K562 (cell line): ENCODE measurements around the gene NABP1. TPM values are rescaled to one million over a fixed set of nuclear protein-coding genes. Genes with fewer than 3 reads are reported as not detected.

Experiments used
- CEBPG ChIP-seq, 3 experiments: fragments of 200-800 bp in 1 of 3; sonication (Bioruptor generic) in 1 of 3; sonication (generic) in 1 of 3; formaldehyde crosslinking in 1 of 3; IDR thresholded peaks in 2 of 3; conservative IDR thresholded peaks in 1 of 3; 2 replicates each; pipeline versions ENCODE4 v1.6.1 to v1.8.0; 2016 to 2022; ENCODE audit warnings: missing compliant biosample characterization in 2 of 3, missing genetic modification characterization in 2 of 3, mild to moderate bottlenecking in 1 of 3, missing genetic modification reagents in 1 of 3
- HMBOX1 ChIP-seq: sonication (generic); IDR thresholded peaks from 2 replicates; pipeline ENCODE4 v1.6.1; 2016
- KDM5B ChIP-seq: fragments of 200-600 bp; sonication (generic); IDR thresholded peaks from 2 replicates; pipeline ENCODE4 v1.6.1; 2012; ENCODE audit warnings: low read depth, mild to moderate bottlenecking, moderate library complexity, low read length, control low read depth, inconsistent platforms; ENCODE audit not compliant: insufficient replicate concordance
- LCOR ChIP-seq: sonication (generic); formaldehyde crosslinking; IDR thresholded peaks from 2 replicates; pipeline ENCODE4 v1.8.0; 2022; ENCODE audit warnings: mild to moderate bottlenecking, missing genetic modification reagents
- MTA2 ChIP-seq: fragments of 450-650 bp; IDR thresholded peaks from 2 replicates; pipeline ENCODE4 v1.6.1; 2016; ENCODE audit warnings: low read depth
- NFE2L1 ChIP-seq: fragments of 450-650 bp; IDR thresholded peaks from 2 replicates; pipeline ENCODE4 v1.6.1; 2016; ENCODE audit warnings: missing genetic modification characterization, low read depth, mild to moderate bottlenecking, missing compliant biosample characterization, moderate library complexity, borderline replicate concordance
- ZBTB40 ChIP-seq, 2 experiments: fragments of 450-650 bp in 1 of 2; sonication (generic) in 1 of 2; formaldehyde crosslinking in 1 of 2; IDR thresholded peaks; 2 replicates each; pipeline versions ENCODE4 v1.7.1 to v1.9.0; 2016 to 2022; ENCODE audit warnings: inconsistent platforms in 1 of 2, mild to moderate bottlenecking in 1 of 2, missing genetic modification reagents in 1 of 2
- ZNF384 ChIP-seq: IDR thresholded peaks from 2 replicates; pipeline ENCODE4 v1.6.1; 2012; ENCODE audit warnings: low read depth, low read length, improper control_type of control experiment
- ZNF445 ChIP-seq: fragments of 250-450 bp; sonication (Bioruptor Pico); IDR thresholded peaks from 2 replicates; pipeline ENCODE4 v1.4.0; 2020; ENCODE audit warnings: low read depth, mild to moderate bottlenecking, moderate library complexity
- ZNF592 ChIP-seq: fragments of 450-650 bp; IDR thresholded peaks from 2 replicates; pipeline ENCODE4 v1.6.1; 2017; ENCODE audit warnings: antibody characterized with exemption, mild to moderate bottlenecking
- polyA plus RNA-seq, 8 experiments: library from polyadenylated mRNA; depleted of rRNA in 4 of 8; stranded (reverse) in 5 of 8; unstranded in 3 of 8; fragments of >200 nt; fragmentation: Nextera tagmentation in 2 of 8; fragmentation: Illumina TruSeq in 1 of 8; extraction: Ambion mirVana in 2 of 8; extraction: Trizol in 1 of 8; gene quantifications; 2 replicates each; pipeline versions ENCODE4 v1.2.1 to v1.2.3, GENCODE V29; 2011 to 2014; ENCODE audit warnings: inconsistent platforms in 1 of 8, missing spikeins in 1 of 8
- total RNA-seq, 7 experiments: library from RNA; depleted of rRNA in 6 of 7; stranded (reverse); fragments of >200 nt in 6 of 7; fragmentation: Illumina TruSeq in 2 of 7; extraction: Trizol in 2 of 7; gene quantifications; 2 replicates each; pipeline versions ENCODE4 v1.2.1 to v1.2.3, GENCODE V29; 2011 to 2021; ENCODE audit warnings: low replicate concordance in 1 of 7

NABP1 gene
- total and polyA plus RNA-seq, 9 of the 15 experiments (the other 6 are each of a cell fraction or from before 2014, with no cell fraction given) = 12.8 to 44.0 (median 20.2) TPM

- TF ChIP-seq ZNF592 = 0 out of 2 replicates have a peak, but pooled peaks have one; percentile 29
- 0 out of 2 replicates have a peak, but pooled peaks have one; percentile 16 for TF ChIP-seq ZNF445 (CRISPR knock-in tag)
- TF ChIP-seq CEBPG (CRISPR knock-in tag; IDR thresholded peaks at IDR 0.05) = no peak
- TF ChIP-seq CEBPG (tag; conservative IDR thresholded peaks at IDR 0.05 in 1 of 2, IDR thresholded peaks at IDR 0.05 in 1 of 2) = 0 out of 4 replicates have a peak, but pooled peaks of 1 of the 2 experiments have one; percentile 12
- TF ChIP-seq KDM5B = peak; percentile 18
- TF ChIP-seq LCOR (CRISPR knock-in tag) = 0 out of 2 replicates have a peak, but pooled peaks have one; percentile 28
- peak; percentile 63 for TF ChIP-seq HMBOX1
- TF ChIP-seq ZNF384 = 0 out of 2 replicates have a peak, but pooled peaks have one; percentile 19
- no peak for TF ChIP-seq NFE2L1 (tag)
- 0 out of 2 replicates have a peak, but pooled peaks have one; percentile 2 for TF ChIP-seq MTA2
- TF ChIP-seq ZBTB40 (IDR thresholded peaks at IDR 0.05) = 0 out of 2 replicates have a peak, but pooled peaks have one; percentile 16
- no peak for TF ChIP-seq ZBTB40 (CRISPR knock-in tag; IDR thresholded peaks at IDR 0.05)
Measured at GRCh38 chr2:191638079-191638801, 39.7 kb upstream of the NABP1 start (continued).
